Liver (tissue), 9 donors: Measurements from ENCODE around the gene GRM1. TPM values are rescaled to one million over a fixed set of nuclear protein-coding genes. Genes with fewer than 3 reads are reported as not detected.
"Not testable (repeated sequence)": the region's sequence is repeated elsewhere in the genome, so short reads cannot be mapped to it uniquely, and the experiment has no call there.

Experiments used
- DNase-seq: peaks from one replicate; pipeline ENCODE4 v3.0.0-alpha.2; 2017; ENCODE audit warnings: low spot score
- H3K27ac ChIP-seq, 2 donors: one replicate each; pipeline ENCODE4 v1.7.0; 2013; ENCODE audit warnings: inconsistent platforms in 2 of 2, low read length in 2 of 2, control low read depth in 1 of 2, low read depth in 1 of 2, mild to moderate bottlenecking in 1 of 2
- H3K27me3 ChIP-seq, 4 donors: one replicate each; pipeline versions ENCODE4 v1.6.1 to v1.7.0; 2013; ENCODE audit warnings: low read length in 3 of 4, inconsistent platforms in 1 of 4, mild to moderate bottlenecking in 1 of 4, moderate library complexity in 1 of 4; ENCODE audit not compliant: control insufficient read depth in 4 of 4, insufficient read depth in 4 of 4
- H3K36me3 ChIP-seq, 4 donors: one replicate each; pipeline versions ENCODE4 v1.6.1 to v1.7.0; 2013; ENCODE audit warnings: low read length in 3 of 4, mild to moderate bottlenecking in 3 of 4, low read depth in 1 of 4, moderate library complexity in 1 of 4; ENCODE audit not compliant: control insufficient read depth in 4 of 4, insufficient read depth in 3 of 4
- H3K4me1 ChIP-seq, 4 donors: one replicate each; pipeline versions ENCODE4 v1.6.1 to v1.7.0; 2013; ENCODE audit warnings: low read length in 3 of 4, mild to moderate bottlenecking in 3 of 4, moderate library complexity in 1 of 4; ENCODE audit not compliant: control insufficient read depth in 4 of 4, insufficient read depth in 4 of 4
- H3K4me3 ChIP-seq, 3 donors: one replicate each; pipeline versions ENCODE4 v1.6.1 to v1.7.0; 2013; ENCODE audit warnings: low read length in 3 of 3, control low read depth in 1 of 3, low read depth in 1 of 3, mild to moderate bottlenecking in 1 of 3
- H3K9ac ChIP-seq, 2 donors: one replicate each; pipeline ENCODE4 v1.7.0; 2013; ENCODE audit warnings: low read length in 2 of 2, mild to moderate bottlenecking in 2 of 2, moderate library complexity in 2 of 2, control low read depth in 1 of 2, low read depth in 1 of 2
- H3K9me3 ChIP-seq, 4 donors: one replicate each; pipeline versions ENCODE4 v1.6.1 to v1.7.0; 2013; ENCODE audit warnings: low read length in 3 of 4; ENCODE audit not compliant: control insufficient read depth in 4 of 4
- ATF3 ChIP-seq: IDR thresholded peaks from 2 replicates; pipeline ENCODE4 v1.6.1; 2016; ENCODE audit warnings: antibody characterized with exemption
- CTCF ChIP-seq: fragments of 150-350 bp; IDR thresholded peaks from 2 replicates; pipeline ENCODE4 v1.5.1; 2017; ENCODE audit warnings: improper control_type of control experiment, low read depth, low read length; ENCODE audit not compliant: missing input control
- EGR1 ChIP-seq, 2 donors: IDR thresholded peaks; 2 replicates each; pipeline ENCODE4 v1.6.1; 2016 to 2018; ENCODE audit warnings: antibody characterized with exemption in 2 of 2, low read depth in 2 of 2
- FOXA2 ChIP-seq: IDR thresholded peaks from 2 replicates; pipeline ENCODE4 v1.6.1; 2016; ENCODE audit warnings: antibody characterized with exemption
- GABPA ChIP-seq, 2 donors: IDR thresholded peaks in 1 of 2; conservative IDR thresholded peaks in 1 of 2; 2 replicates each; pipeline ENCODE4 v1.6.1; 2016; ENCODE audit warnings: antibody characterized with exemption in 2 of 2, mild to moderate bottlenecking in 1 of 2, moderate library complexity in 1 of 2
- HNF4A ChIP-seq, 2 donors: conservative IDR thresholded peaks; 2 replicates each; pipeline ENCODE4 v1.6.1; 2016; ENCODE audit warnings: antibody characterized with exemption in 2 of 2, mild to moderate bottlenecking in 2 of 2
- HNF4G ChIP-seq: IDR thresholded peaks from 2 replicates; pipeline ENCODE4 v1.6.1; 2016; ENCODE audit warnings: antibody characterized with exemption
- JUND ChIP-seq, 2 donors: IDR thresholded peaks; 2 replicates each; pipeline ENCODE4 v1.6.1; 2016; ENCODE audit warnings: antibody characterized with exemption in 2 of 2
- MAX ChIP-seq: IDR thresholded peaks from 2 replicates; pipeline ENCODE4 v1.6.1; 2016; ENCODE audit warnings: antibody characterized with exemption
- NR2F2 ChIP-seq: IDR thresholded peaks from 2 replicates; pipeline ENCODE4 v1.6.1; 2016; ENCODE audit warnings: antibody characterized with exemption
- RAD21 ChIP-seq, 2 donors: IDR thresholded peaks; 2 replicates each; pipeline ENCODE4 v1.6.1; 2016; ENCODE audit warnings: antibody characterized with exemption in 2 of 2, mild to moderate bottlenecking in 2 of 2
- REST ChIP-seq: IDR thresholded peaks from 2 replicates; pipeline ENCODE4 v1.6.1; 2016; ENCODE audit warnings: antibody characterized with exemption, mild to moderate bottlenecking
- RXRA ChIP-seq, 2 donors: IDR thresholded peaks; 2 replicates each; pipeline ENCODE4 v1.6.1; 2017 to 2018; ENCODE audit warnings: antibody characterized with exemption in 2 of 2, mild to moderate bottlenecking in 1 of 2
- SP1 ChIP-seq: IDR thresholded peaks from 2 replicates; pipeline ENCODE4 v1.6.1; 2018; ENCODE audit warnings: antibody characterized with exemption, mild to moderate bottlenecking
- TAF1 ChIP-seq: conservative IDR thresholded peaks from 2 replicates; pipeline ENCODE4 v1.6.1; 2016; ENCODE audit warnings: antibody characterized with exemption, mild to moderate bottlenecking
- YY1 ChIP-seq: IDR thresholded peaks from 2 replicates; pipeline ENCODE4 v1.6.1; 2016; ENCODE audit warnings: antibody characterized with exemption, mild to moderate bottlenecking
- ZBTB33 ChIP-seq: IDR thresholded peaks from 2 replicates; pipeline ENCODE4 v1.6.1; 2016; ENCODE audit warnings: antibody characterized with exemption
- WGBS: extraction: QIAGEN DNeasy Blood & Tissue Kit; methylation state at CpG from one replicate; pipeline ENCODE4 v1.1.7; 2013; 5-methylcytosine and 5-hydroxymethylcytosine counted together
- polyA plus RNA-seq, 2 donors: library from polyadenylated mRNA; stranded (reverse) in 1 of 2; unstranded in 1 of 2; fragments of 200-250 nt in 1 of 2; fragments of >200 nt in 1 of 2; fragmentation: Nextera tagmentation in 1 of 2; extraction: Ambion mirVana in 1 of 2; gene quantifications; one replicate each; pipeline versions ENCODE4 v1.2.1 to v1.2.3, GENCODE V29; 2013 to 2015
- total RNA-seq, 2 donors: library from RNA; depleted of rRNA; stranded (reverse); fragments of >200 nt; gene quantifications; one replicate each; pipeline ENCODE4 v1.2.3, GENCODE V29; 2014
- donor health status: healthy.
- donor health status: healthy.
- donor health status: healthy.
- donor health status: healthy.
- donor health status: healthy.

The GRM1 gene
- total and polyA plus RNA-seq, 4 donors = under 0.01 to 0.05 (median 0.01) TPM; not detected in 1

GRCh38 chr6:146267946-146268345 is 239.1 kb downstream of the GRM1 start:
- no peaks in the 10 kb centered on the region for H3K9me3 ChIP-seq
- H3K27me3 ChIP-seq = no peaks in the 10 kb centered on the region
- H3K4me1 ChIP-seq = no peaks in the 10 kb centered on the region
- no peak overlapping the region for H3K9ac ChIP-seq
- H3K36me3 ChIP-seq = no peaks in the 10 kb centered on the region
- no peak for DNase-seq
- no peak overlapping the region for H3K4me3 ChIP-seq
- WGBS = 67% methylated on average over 1 of the region's 1 CpG
- no peak overlapping the region for H3K27ac ChIP-seq
- TF ChIP-seq YY1 (no peak), RAD21 (IDR thresholded peaks at IDR 0.05) (no peak), HNF4G (no peak), JUND (IDR thresholded peaks at IDR 0.05) (no peak), EGR1 (IDR thresholded peaks at IDR 0.05; ENCODE audit: low read depth in 2 of 2) (no peak)

GRCh38 chr6:146269482-146269881 is 240.6 kb downstream of the GRM1 start:
- TF ChIP-seq TAF1 (no peak), EGR1 (IDR thresholded peaks at IDR 0.05; ENCODE audit: low read depth in 2 of 2) (no peak), CTCF (no peak), GABPA (IDR thresholded peaks at IDR 0.05 in 1 of 2, conservative IDR thresholded peaks at IDR 0.05 in 1 of 2) (no peak), RAD21 (IDR thresholded peaks at IDR 0.05) (no peak), FOXA2 (no peak), RXRA (IDR thresholded peaks at IDR 0.05) (no peak), REST (no peak), NR2F2 (no peak), HNF4A (conservative IDR thresholded peaks at IDR 0.05) (no peak), JUND (IDR thresholded peaks at IDR 0.05) (no peak), MAX (no peak), SP1 (no peak), ZBTB33 (no peak), YY1 (no peak), ATF3 (no peak), HNF4G (no peak)
- Histone ChIP-seq H3K27me3 (no peaks in the 10 kb centered on the region), H3K4me1 (no peaks in the 10 kb centered on the region), H3K4me3 (no peak overlapping the region), H3K27ac (no peak overlapping the region), H3K9me3 (no peaks in the 10 kb centered on the region), H3K36me3 (no peaks in the 10 kb centered on the region), H3K9ac (no peak overlapping the region)
- no peak for DNase-seq

- DNase-seq, H3K9ac ChIP-seq, H3K27ac ChIP-seq, H3K9me3 ChIP-seq, H3K4me3 ChIP-seq, H3K27me3 ChIP-seq, H3K36me3 ChIP-seq, H3K4me1 ChIP-seq: not testable (repeated sequence)
- WGBS = 8% methylated on average over 1 of the region's 1 CpG
Observed at GRCh38 chr6:146271163-146271562, 242.3 kb downstream of the GRM1 start.
